ENCODE data around the gene GPX3.

The GPX3 gene

DNA sequence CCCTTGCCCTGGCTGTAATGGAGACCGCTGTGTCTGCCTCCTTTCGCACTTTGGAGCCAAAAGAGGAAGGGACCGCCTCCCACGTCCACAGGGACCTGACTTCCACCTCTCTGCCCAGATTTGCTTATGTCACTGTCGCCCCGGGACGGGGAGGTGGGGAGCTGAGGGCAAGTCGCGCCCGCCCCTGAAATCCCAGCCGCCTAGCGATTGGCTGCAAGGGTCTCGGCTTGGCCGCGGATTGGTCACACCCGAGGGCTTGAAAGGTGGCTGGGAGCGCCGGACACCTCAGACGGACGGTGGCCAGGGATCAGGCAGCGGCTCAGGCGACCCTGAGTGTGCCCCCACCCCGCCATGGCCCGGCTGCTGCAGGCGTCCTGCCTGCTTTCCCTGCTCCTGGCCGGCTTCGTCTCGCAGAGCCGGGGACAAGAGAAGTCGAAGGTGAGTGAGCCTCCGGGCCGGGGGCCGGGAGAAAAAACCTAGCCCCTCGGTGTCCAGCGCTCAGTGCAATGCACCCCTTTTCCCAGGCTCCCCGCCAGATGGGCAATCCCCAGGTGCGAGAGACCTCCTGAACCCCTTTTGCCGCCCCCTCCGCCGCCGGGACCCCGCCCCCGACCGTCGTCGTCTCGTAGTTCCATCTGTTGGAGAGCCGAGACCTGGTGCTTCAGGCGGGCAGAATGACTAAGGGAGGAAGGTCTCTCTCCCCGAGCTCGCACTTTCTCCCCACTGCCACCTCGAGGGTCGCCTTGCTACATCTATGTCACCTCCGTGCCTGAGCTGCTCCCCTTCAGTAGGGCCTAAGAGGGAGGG lies at the start of gene GPX3:
GPX3 (plus strand) TSS at position 288 of the 807 bp plus-strand sequence; CDS start at position 352, 64 bp downstream.
- Mint-ChIP-seq H3K27ac (peak within 1 kb of the TSS; percentile 5), H3K27me3 (peaks cover 12% of the 10 kb centered on the region), H3K36me3 (ENCODE audit: low read depth) (peaks cover 12% of the 10 kb centered on the region), H3K4me1 (ENCODE audit: low read depth) (peaks cover 14% of the 10 kb centered on the region), H3K9me3 (no peaks in the 10 kb centered on the region), H3K4me3 (peak within 1 kb of the TSS; percentile 41)
- DNase-seq = peak; percentile 59

- H3K36me3 Mint-ChIP-seq (ENCODE audit: low read depth) = no peaks in the 10 kb centered on the region
- H3K4me3 Mint-ChIP-seq = no peak overlapping the region
- H3K27me3 Mint-ChIP-seq = peaks cover 14% of the 10 kb centered on the region
- no peaks in the 10 kb centered on the region for H3K4me1 Mint-ChIP-seq (ENCODE audit: low read depth)
- H3K9me3 Mint-ChIP-seq = peaks cover 3% of the 10 kb centered on the region
- no peak overlapping the region for H3K27ac Mint-ChIP-seq
- no peak for DNase-seq
These were observed 41.8 kb upstream of the GPX3 start for GRCh38 chr5:150978590-150978989.

- H3K4me1 Mint-ChIP-seq (ENCODE audit: low read depth) = no peaks in the 10 kb centered on the region
- no peak overlapping the region for H3K4me3 Mint-ChIP-seq
- peaks cover 3% of the 10 kb centered on the region for H3K27me3 Mint-ChIP-seq
- DNase-seq = no peak
- H3K27ac Mint-ChIP-seq = no peak overlapping the region
- H3K36me3 Mint-ChIP-seq (ENCODE audit: low read depth) = no peaks in the 10 kb centered on the region
- no peaks in the 10 kb centered on the region for H3K9me3 Mint-ChIP-seq
These were observed 32.6 kb upstream of the GPX3 start for GRCh38 chr5:150987746-150988145.

- DNase-seq = no peak
- peaks cover 2% of the 10 kb centered on the region for H3K9me3 Mint-ChIP-seq
- H3K4me1 Mint-ChIP-seq (ENCODE audit: low read depth) = no peaks in the 10 kb centered on the region
- H3K27me3 Mint-ChIP-seq = no peaks in the 10 kb centered on the region
- H3K4me3 Mint-ChIP-seq = no peak overlapping the region
- no peaks in the 10 kb centered on the region for H3K36me3 Mint-ChIP-seq (ENCODE audit: low read depth)
- no peak overlapping the region for H3K27ac Mint-ChIP-seq
These were observed 30.7 kb upstream of the GPX3 start for GRCh38 chr5:150989695-150990094.

GRCh38 chr5:150992705-150993104 lies 27.7 kb upstream of the GPX3 start:
- Mint-ChIP-seq H3K4me1 (ENCODE audit: low read depth) (no peaks in the 10 kb centered on the region), H3K36me3 (ENCODE audit: low read depth) (no peaks in the 10 kb centered on the region), H3K27ac (no peak overlapping the region), H3K4me3 (no peak overlapping the region), H3K27me3 (no peaks in the 10 kb centered on the region), H3K9me3 (peaks cover 2% of the 10 kb centered on the region)
- no peak for DNase-seq

DNA sequence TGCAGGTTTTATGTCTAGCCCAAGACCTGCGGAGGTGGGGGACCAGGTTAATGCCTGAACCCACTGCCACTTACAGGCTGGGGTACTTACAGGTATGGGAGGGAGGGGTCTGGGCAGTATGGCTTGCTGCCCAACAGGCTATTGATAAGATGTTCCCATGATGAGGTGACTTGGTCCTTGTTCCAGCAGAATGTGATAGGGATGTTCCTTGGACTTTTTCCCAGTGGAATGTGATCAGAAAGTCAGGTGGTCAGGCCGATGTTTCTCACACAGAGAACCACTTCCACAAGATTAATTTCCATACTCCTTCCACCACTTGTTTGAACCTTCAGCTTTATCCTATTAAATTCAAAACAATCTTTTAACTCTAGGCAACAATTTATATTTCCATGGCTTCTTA lies 27.0 kb upstream of the GPX3 start:
- Mint-ChIP-seq H3K36me3 (ENCODE audit: low read depth) (no peaks in the 10 kb centered on the region), H3K4me3 (no peak overlapping the region), H3K27me3 (no peaks in the 10 kb centered on the region), H3K4me1 (ENCODE audit: low read depth) (no peaks in the 10 kb centered on the region), H3K27ac (no peak overlapping the region), H3K9me3 (peaks cover 2% of the 10 kb centered on the region)
- no peak for DNase-seq

- Mint-ChIP-seq H3K36me3 (ENCODE audit: low read depth) (no peaks in the 10 kb centered on the region), H3K4me1 (ENCODE audit: low read depth) (no peaks in the 10 kb centered on the region), H3K27ac (no peak overlapping the region), H3K27me3 (no peaks in the 10 kb centered on the region), H3K4me3 (no peak overlapping the region), H3K9me3 (peaks cover 2% of the 10 kb centered on the region)
- DNase-seq = no peak
These were observed 26.5 kb upstream of the GPX3 start for GRCh38 chr5:150993826-150994412.

- Mint-ChIP-seq H3K9me3 (no peaks in the 10 kb centered on the region), H3K27ac (no peak overlapping the region), H3K36me3 (ENCODE audit: low read depth) (no peaks in the 10 kb centered on the region), H3K4me1 (ENCODE audit: low read depth) (no peaks in the 10 kb centered on the region), H3K27me3 (peaks cover 2% of the 10 kb centered on the region), H3K4me3 (no peak overlapping the region)
- DNase-seq = no peak
These were observed 20.5 kb upstream of the GPX3 start for GRCh38 chr5:150999704-151000442.

- H3K4me1 Mint-ChIP-seq (ENCODE audit: low read depth) = no peaks in the 10 kb centered on the region
- no peaks in the 10 kb centered on the region for H3K36me3 Mint-ChIP-seq (ENCODE audit: low read depth)
- no peak overlapping the region for H3K4me3 Mint-ChIP-seq
- no peak for DNase-seq
- H3K27me3 Mint-ChIP-seq = peaks cover 2% of the 10 kb centered on the region
- H3K9me3 Mint-ChIP-seq = no peaks in the 10 kb centered on the region
- no peak overlapping the region for H3K27ac Mint-ChIP-seq
These were observed 19.0 kb upstream of the GPX3 start for GRCh38 chr5:151001436-151001835.

DNA sequence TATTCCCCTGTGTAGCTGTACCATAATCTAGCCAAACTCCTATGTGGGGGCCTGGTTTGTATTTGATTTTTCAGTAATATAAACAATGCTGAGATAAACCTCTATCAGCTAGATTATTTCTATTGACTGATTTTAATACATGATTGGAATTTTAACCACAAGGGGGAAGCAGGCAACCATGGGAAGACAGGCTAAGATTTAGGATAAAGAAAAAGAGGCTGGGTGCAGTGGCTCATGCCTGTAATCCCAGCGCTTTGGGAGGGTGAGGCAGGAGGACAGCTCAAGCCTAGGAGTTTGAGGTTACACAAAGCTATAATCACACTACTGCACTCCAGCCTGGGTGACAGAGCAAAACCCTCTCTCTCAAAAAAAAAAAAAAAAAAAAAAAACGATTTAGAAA lies 18.1 kb upstream of the GPX3 start:
- no peaks in the 10 kb centered on the region for H3K36me3 Mint-ChIP-seq (ENCODE audit: low read depth)
- H3K27me3 Mint-ChIP-seq = peaks cover 2% of the 10 kb centered on the region
- H3K9me3 Mint-ChIP-seq = no peaks in the 10 kb centered on the region
- no peaks in the 10 kb centered on the region for H3K4me1 Mint-ChIP-seq (ENCODE audit: low read depth)
- no peak for DNase-seq
- no peak overlapping the region for H3K27ac Mint-ChIP-seq
- no peak overlapping the region for H3K4me3 Mint-ChIP-seq

- no peak overlapping the region for H3K27ac Mint-ChIP-seq
- H3K9me3 Mint-ChIP-seq = no peaks in the 10 kb centered on the region
- no peaks in the 10 kb centered on the region for H3K4me1 Mint-ChIP-seq (ENCODE audit: low read depth)
- DNase-seq = no peak
- no peak overlapping the region for H3K4me3 Mint-ChIP-seq
- H3K27me3 Mint-ChIP-seq = peaks cover 2% of the 10 kb centered on the region
- H3K36me3 Mint-ChIP-seq (ENCODE audit: low read depth) = no peaks in the 10 kb centered on the region
These were observed 17.5 kb upstream of the GPX3 start for GRCh38 chr5:151002681-151003502.

- Mint-ChIP-seq H3K27ac (no peak overlapping the region), H3K27me3 (peaks cover 2% of the 10 kb centered on the region), H3K4me3 (no peak overlapping the region), H3K9me3 (no peaks in the 10 kb centered on the region), H3K36me3 (ENCODE audit: low read depth) (no peaks in the 10 kb centered on the region), H3K4me1 (ENCODE audit: low read depth) (no peaks in the 10 kb centered on the region)
- DNase-seq = no peak
These were observed 16.9 kb upstream of the GPX3 start for GRCh38 chr5:151003503-151003860.

DNA sequence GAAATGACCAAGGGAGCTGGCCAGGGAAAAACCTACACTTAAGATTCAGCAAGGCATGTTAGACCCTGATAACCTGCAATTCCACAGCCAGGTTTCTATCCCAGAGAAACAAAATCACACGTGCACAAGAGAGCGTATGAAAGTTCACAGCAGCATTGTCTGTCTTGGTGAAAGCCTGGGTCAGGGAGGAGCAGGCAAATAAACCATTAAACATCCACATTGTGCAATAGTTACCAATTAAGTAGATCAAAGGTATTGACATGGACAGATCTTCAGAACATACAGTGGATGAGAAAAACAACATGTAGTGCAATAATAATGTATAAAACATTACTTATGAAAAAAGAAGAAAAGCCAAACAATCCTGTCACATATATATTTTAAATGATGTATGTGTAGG lies 15.9 kb upstream of the GPX3 start:
- Mint-ChIP-seq H3K27ac (no peak overlapping the region), H3K9me3 (no peaks in the 10 kb centered on the region), H3K4me1 (ENCODE audit: low read depth) (no peaks in the 10 kb centered on the region), H3K27me3 (peaks cover 2% of the 10 kb centered on the region), H3K4me3 (no peak overlapping the region), H3K36me3 (ENCODE audit: low read depth) (no peaks in the 10 kb centered on the region)
- DNase-seq = no peak

DNA sequence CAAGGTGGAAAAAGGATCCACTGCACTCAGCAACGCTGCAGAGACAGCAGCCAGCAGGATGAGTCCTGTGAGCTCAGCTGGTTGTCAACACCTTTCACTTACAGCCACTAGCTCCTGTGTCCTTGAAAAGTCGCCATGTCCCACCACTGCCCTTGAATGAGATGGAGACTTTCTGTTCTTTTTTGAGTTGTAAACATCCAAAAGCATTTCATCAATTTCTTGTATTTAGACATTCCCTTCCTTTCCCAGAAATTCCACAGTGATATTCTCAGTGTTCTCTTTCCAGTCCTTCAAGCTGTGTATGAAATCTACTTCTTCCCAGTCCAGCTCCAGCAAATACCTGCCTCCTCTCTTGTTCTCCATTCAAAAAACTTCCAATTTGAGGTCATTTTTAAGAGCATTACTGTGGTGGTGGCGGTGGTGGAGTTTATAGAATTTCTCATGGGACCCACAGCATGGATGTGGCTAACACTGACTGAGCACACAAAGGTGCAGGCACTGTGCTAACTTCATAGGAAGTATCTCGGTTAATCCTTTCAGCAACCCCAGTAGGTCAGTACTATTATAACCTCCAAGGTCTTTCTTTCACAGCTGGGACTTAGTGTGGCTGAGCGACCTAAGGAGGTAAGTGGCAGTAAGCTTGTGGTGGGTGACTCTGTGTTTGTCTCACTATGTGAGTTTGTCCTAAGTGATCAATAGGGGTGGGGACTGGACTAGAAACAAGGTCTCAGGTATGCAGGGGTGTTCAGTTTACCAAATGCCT lies 15.0 kb upstream of the GPX3 start:
- no peaks in the 10 kb centered on the region for H3K36me3 Mint-ChIP-seq (ENCODE audit: low read depth)
- no peaks in the 10 kb centered on the region for H3K9me3 Mint-ChIP-seq

More for the DNA sequence above, 15.0 kb upstream of the GPX3 start:
- Mint-ChIP-seq H3K4me1 (ENCODE audit: low read depth) (no peaks in the 10 kb centered on the region), H3K27ac (no peak overlapping the region), H3K27me3 (no peaks in the 10 kb centered on the region), H3K4me3 (no peak overlapping the region)
- no peak for DNase-seq
